ENCODE results near the gene USP17L18.
"Not testable (repeated sequence)": the region's sequence is repeated elsewhere in the genome, so short reads cannot be mapped to it uniquely, and the experiment has no call there.

DNA sequence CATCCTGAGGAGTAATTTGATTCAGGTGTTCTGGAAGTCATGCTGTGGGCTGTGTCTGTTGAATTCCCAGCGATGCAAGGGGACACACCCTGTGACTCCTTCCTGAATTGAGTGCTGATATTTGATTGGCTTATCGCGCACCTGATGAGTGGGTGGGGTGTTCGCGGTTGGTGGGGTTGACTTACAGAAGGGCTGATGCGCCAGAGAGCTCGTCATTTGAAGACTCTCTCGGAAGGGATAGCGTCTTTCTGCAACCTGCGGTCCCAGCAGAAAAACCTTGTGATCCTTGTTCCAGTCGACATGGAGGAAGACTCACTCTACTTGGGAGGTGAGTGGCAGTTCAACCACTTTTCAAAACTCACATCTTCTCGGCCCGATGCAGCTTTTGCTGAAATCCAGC, 28.6 kb upstream of the USP17L18 start, which contains the start of gene USP17L12:
- not testable (repeated sequence) for TF ChIP-seq POLR2A (IDR thresholded peaks at IDR 0.05; ENCODE audit: low read length); GATA1 (IDR thresholded peaks at IDR 0.05; ENCODE audit: low read depth, low read length)
